Measurements from ENCODE around the gene TMEM62.
"Not testable (repeated sequence)": the region's sequence is repeated elsewhere in the genome, so short reads cannot be mapped to it uniquely, and the experiment has no call there.

TMEM62 gene

DNA sequence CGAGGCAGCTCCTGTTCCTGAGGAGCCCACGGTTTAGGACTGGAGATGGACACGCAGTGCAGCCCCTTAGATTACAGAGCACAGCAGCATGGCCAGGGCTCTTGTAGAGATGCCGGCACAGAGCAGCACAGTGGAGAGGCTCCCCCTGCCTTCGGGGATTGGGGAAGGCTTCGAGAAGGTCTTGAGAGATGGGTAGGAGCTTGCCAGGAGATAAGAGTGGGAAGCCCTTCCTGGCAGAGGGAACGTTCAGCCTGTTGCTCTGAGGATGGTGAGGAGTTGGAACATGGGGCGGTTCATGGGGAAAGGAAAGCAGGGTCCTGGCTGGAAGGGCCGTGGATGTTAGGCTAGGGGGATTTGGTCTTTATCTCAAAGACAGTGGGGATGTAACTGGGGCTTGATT is 77.4 kb downstream of the TMEM62 start:
- DNase-seq, result no peak

DNA sequence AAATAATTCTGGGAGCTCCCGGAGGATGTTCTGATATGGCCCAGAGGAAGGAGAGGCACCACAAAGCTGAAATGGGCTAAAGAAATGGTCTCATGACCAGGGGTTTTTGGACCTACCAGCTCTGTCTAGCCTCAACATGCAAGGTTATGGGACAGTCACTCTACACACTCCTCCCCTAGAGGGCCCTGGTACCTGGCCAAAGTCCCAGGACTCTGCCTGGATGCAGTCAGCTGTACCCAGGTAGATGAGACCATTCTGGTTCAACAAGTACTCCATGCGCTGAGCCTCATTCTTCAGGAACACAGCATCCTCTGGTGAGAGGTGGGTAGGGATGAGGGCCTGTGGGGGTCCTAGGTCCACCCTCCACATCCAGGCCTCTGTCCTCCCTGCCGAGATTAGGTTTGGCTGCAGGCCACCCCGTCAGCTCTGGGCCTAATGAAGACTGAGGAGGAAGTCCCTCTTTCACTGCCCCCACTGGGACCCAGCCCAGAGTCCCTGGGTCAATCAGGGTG is 77.9 kb downstream of the TMEM62 start:
- DNase-seq, result no peak

GRCh38 chr15:43212299-43212698 is 78.9 kb downstream of the TMEM62 start:
- DNase-seq, result no peak

DNA sequence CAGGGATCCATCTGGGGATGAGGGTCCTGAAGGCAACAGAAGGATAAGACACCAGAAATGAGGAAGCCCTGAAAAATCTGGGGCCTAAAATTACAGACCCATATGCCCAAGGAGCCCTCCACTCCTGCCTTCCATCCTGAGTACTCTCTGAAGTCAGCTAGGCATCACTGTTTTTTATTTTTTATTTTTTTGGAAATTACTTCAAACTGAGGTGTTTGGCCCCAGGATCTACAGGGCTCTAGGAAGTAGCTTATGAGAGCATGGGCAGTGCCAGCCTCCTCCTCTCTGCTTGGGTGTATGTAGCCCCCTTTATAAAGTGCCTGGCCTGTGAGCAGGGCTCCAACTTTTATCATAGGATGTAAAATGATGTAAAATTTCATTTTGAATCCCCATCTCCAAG is 79.6 kb downstream of the TMEM62 start:
- no peak for DNase-seq

DNA sequence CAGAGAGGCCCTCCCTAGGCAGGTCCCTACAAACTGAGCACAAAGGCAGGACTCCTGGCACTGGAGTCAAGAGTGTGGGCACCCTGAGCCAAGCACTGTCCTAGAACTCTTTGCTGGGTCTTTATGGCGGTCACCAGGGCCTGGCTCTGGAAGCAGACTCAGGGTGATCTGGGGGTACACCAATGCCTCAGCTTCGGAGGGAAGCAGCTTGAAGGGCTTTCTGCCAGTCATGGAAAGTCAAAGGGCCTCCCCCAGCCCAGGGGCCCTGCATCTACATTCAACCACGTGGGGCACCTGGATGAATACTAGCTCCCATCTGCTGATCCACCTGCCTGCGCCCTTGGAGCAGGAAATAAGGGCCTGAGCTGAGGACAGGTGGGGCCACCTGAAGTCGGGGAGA is 80.1 kb downstream of the TMEM62 start:
- no peak for DNase-seq

GRCh38 chr15:43214169-43214568 is 80.8 kb downstream of the TMEM62 start:
- DNase-seq, result no peak

- DNase-seq, result no peak
Observed at GRCh38 chr15:43214592-43215295, 81.4 kb downstream of the TMEM62 start.

DNA sequence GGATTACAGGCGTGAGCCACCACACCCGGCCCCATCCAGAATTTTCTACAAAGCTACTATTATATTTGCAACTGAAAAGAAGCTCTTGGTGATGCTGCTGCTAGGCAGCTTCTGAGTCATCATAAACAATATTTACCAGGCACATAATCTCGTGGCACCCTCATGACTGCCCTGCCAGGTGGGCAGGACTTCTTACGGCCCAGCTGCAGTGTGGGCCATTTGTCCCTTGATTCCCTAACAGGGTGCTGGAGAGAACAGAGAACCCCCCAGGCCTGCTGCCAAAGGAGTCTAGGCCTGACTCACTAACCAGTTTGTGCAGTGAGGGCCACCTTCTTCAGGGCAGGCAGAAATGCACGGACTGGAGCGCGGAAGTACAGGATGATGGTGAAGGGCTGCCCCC is 82.6 kb downstream of the TMEM62 start:
- no peak for DNase-seq

GRCh38 chr15:43218908-43219706 is 85.7 kb downstream of the TMEM62 start:
- peak; percentile 3 for DNase-seq

- DNase-seq, result no peak
Observed at GRCh38 chr15:43219929-43220928, 86.8 kb downstream of the TMEM62 start.

- DNase-seq, result no peak
Observed at GRCh38 chr15:43220991-43221403, 87.6 kb downstream of the TMEM62 start, which contains the start of gene EPB42. TSS of gene EPB42 (minus strand) at chr15:43221018. CDS start at chr15:43220825, 193 bp downstream.

DNA sequence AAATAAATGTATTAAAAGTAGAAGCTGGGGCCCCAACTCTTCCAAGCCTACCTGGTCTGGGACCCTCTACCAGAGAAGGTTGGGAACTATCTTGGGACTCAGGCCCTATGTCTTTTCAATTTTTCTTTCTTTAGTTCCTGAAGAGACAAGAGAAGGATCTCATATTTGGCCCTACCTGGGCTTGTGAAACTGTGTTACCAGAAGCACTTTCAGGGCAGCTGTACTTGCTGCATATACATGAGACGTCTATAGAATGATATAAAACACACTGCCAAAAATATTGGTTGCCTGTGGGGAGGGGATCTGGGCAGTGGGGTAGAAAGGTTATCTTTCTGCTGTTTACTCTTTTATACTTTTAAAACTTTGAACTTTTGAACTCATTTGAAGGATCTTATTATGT is 88.0 kb downstream of the TMEM62 start:
- no peak for DNase-seq

DNA sequence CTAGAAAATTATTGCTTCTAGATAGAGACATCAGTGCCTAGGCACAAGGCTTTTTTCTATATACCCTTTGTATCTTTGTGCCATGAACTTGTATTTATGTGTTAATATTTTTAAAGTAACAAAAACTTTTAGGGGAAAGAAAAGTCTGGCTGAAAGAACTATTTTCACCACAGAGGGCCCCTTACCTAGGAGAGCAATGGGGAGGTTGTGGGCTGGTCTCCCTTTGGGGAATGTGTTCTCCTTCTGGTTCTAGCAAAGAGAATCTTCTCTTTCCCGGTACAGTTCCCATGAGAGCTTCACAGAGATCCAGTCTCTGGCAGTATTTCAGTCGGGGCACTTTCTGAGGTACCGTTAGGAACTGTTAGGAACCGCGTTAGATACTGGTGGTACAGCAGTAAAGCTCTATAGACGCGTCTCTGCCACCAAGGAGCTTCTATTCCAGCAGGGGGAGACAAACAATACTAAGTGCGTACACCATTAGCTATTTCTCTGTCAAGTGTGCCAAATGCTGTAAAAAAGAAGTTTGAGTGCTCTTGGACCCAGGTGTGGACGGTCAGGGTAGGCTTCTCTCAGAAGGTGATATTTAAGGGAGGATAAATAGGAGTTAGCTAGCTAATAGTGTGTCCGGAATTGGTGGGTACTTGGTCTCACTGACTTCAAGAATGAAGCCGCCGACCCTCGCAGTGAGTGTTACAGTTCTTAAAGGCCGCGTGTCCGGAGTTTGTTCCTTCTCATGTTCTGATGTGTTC is 92.0 kb downstream of the TMEM62 start:
- DNase-seq, result peak; percentile 33

DNA sequence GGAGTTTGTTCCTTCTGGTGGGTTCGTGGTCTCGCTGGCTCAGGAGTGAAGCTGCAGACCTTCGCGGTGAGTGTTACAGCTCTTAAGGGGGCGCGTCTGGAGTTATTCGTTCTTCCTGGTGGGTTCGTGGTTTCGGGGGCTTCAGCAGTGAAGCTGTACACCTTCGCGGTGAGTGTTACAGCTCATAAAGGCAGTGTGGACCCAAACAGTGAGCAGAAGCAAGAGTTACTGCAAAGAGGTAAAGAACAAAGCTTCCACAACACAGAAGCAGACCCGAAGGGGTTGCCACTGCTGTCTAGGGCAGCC is 92.5 kb downstream of the TMEM62 start:
- DNase-seq, result not testable (repeated sequence)

DNA sequence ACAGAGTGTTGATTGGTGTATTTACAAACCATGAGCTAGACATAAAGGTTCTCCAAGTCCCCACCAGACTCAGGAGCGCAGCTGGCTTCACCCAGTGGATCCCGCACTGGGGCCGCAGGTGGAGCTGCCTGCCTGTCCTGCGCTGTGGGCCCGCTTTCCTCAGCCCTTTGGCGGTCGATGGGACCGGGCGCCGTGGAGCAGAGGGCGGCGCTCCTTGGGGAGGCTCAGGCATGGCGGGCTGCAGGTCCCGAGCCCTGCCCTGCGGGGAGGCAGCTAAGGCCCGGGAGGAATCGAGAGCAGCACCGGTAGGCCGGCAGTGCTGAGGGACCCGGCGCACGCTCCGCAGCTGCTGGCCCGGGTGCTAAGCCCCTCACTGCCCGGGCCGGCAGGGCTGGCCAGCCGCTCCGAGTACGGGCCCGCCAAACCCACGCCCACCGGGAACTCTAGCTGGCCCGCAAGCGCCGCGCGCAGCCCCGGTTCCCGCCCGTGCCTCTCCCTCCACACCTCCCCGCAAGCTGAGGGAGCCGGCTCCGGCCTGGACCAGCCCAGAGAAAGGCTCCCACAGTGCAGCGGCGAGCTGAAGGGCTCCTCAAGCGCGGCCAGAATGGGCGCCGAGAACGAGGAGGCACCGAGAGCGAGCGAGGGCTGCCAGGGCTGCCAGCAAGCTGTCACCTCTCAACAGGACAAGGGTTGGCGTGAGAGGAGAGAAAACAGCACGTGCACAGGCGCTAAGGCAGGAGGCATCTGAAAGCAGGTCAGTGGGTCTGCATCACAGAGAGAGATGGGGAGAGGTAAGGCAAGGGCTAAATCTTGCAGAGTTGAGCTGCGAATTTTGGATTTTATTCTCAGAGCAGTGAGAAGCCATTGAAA is 93.3 kb downstream of the TMEM62 start:
- DNase-seq, result no peak

DNA sequence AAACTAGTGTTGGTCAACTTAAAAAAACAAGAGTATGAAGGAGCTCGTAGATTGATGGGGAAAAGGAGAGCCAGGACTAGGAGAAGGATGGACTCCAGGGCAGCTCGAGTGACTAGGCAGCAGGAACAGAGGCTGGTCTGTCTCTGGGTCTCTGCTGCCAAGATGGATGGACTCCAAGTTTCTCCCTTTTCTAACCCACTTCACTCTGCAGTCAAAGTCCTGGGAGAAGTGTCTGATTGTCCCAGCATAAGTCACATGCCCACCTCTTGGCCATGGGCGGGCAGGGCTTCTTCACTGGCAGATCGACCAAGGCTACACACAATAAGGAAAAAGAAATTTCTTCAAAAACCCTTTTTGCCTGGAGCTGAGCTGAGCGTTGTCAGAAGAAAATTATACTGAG is 96.6 kb downstream of the TMEM62 start:
- DNase-seq, result no peak

GRCh38 chr15:43230640-43231115 is 97.3 kb downstream of the TMEM62 start:
- DNase-seq, result no peak

DNA sequence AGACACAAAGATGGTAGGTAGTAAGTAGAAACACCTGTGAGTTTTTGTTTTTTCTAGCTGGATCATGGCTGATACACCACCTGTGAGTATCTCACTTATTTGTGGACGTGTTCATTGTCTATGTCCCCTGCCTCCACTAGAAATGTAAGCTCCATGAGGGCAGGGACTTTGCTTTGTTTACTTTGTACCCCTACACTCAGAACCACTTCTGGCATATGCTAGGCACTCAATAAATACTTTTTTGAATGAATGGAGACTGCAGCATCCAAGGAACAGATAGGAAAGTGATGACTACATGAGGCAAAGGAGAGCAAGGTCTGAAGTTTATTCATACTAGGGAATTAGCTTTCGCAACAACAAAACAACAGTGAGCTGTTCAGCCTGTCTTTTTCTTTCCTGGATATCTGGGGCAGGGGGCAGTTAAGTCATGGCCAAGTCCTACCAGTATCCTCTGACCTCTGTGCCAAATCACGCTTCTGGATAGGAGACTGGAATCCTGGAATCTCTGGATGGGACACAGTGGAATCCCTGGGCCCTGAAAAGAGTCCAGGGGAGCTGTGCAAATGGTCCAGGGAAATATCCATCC is 99.0 kb downstream of the TMEM62 start:
- DNase-seq, result no peak
